Measurements from ENCODE around the gene MRPS27.

The MRPS27 gene

DNA sequence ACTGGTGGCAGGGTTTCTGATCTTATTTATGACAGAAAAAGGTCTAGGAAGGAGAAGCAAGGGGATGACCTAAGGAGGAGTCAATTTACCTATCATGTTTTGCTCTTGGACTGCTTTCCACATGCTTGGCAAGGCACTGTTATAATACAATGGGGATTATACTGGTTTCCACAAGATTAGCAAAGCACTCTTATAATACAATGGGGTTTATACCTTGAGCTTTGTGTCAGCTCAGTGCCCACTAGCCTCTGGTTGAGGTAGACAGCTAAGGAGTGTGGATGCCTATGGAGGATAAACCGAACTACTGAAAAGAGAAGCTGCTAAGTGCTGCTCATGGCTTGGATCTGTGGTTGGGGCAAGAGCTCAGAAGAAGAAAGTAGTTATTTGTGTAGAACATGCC, 68.7 kb downstream of the MRPS27 start:
- TF ChIP-seq FOXM1 (IDR thresholded peaks at IDR 0.05; ENCODE audit: borderline replicate concordance, low read depth) (no peak), EP300 (IDR thresholded peaks at IDR 0.05; ENCODE audit: borderline replicate concordance) (no peak), ZBTB7A (IDR thresholded peaks at IDR 0.05; ENCODE audit: low read depth) (no peak), CEBPB (IDR thresholded peaks at IDR 0.05) (no peak), NFIC (IDR thresholded peaks at IDR 0.05) (no peak), YY1 (IDR thresholded peaks at IDR 0.05; ENCODE audit: low read depth) (no peak), TCF12 (IDR thresholded peaks at IDR 0.05; ENCODE audit: low read depth) (no peak), TAF1 (IDR thresholded peaks at IDR 0.05; ENCODE audit: low read depth) (no peak), TEAD4 (IDR thresholded peaks at IDR 0.05) (no peak), CREB1 (IDR thresholded peaks at IDR 0.05; ENCODE audit: low read depth) (no peak), EGR1 (IDR thresholded peaks at IDR 0.05) (no peak), RAD21 (IDR thresholded peaks at IDR 0.05; ENCODE audit: low read depth) (no peak)
- TF ChIP-seq, protein P1, sequence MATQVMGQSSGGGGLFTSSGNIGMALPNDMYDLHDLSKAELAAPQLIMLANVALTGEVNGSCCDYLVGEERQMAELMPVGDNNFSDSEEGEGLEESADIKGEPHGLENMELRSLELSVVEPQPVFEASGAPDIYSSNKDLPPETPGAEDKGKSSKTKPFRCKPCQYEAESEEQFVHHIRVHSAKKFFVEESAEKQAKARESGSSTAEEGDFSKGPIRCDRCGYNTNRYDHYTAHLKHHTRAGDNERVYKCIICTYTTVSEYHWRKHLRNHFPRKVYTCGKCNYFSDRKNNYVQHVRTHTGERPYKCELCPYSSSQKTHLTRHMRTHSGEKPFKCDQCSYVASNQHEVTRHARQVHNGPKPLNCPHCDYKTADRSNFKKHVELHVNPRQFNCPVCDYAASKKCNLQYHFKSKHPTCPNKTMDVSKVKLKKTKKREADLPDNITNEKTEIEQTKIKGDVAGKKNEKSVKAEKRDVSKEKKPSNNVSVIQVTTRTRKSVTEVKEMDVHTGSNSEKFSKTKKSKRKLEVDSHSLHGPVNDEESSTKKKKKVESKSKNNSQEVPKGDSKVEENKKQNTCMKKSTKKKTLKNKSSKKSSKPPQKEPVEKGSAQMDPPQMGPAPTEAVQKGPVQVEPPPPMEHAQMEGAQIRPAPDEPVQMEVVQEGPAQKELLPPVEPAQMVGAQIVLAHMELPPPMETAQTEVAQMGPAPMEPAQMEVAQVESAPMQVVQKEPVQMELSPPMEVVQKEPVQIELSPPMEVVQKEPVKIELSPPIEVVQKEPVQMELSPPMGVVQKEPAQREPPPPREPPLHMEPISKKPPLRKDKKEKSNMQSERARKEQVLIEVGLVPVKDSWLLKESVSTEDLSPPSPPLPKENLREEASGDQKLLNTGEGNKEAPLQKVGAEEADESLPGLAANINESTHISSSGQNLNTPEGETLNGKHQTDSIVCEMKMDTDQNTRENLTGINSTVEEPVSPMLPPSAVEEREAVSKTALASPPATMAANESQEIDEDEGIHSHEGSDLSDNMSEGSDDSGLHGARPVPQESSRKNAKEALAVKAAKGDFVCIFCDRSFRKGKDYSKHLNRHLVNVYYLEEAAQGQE (IDR thresholded peaks at IDR 0.05; ENCODE audit: low read depth) = no peak
- TF ChIP-seq, protein P2, sequence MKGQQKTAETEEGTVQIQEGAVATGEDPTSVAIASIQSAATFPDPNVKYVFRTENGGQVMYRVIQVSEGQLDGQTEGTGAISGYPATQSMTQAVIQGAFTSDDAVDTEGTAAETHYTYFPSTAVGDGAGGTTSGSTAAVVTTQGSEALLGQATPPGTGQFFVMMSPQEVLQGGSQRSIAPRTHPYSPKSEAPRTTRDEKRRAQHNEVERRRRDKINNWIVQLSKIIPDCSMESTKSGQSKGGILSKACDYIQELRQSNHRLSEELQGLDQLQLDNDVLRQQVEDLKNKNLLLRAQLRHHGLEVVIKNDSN (IDR thresholded peaks at IDR 0.05) = no peak
- TF ChIP-seq, protein P3, sequence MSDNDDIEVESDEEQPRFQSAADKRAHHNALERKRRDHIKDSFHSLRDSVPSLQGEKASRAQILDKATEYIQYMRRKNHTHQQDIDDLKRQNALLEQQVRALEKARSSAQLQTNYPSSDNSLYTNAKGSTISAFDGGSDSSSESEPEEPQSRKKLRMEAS (IDR thresholded peaks at IDR 0.05) = no peak

DNA sequence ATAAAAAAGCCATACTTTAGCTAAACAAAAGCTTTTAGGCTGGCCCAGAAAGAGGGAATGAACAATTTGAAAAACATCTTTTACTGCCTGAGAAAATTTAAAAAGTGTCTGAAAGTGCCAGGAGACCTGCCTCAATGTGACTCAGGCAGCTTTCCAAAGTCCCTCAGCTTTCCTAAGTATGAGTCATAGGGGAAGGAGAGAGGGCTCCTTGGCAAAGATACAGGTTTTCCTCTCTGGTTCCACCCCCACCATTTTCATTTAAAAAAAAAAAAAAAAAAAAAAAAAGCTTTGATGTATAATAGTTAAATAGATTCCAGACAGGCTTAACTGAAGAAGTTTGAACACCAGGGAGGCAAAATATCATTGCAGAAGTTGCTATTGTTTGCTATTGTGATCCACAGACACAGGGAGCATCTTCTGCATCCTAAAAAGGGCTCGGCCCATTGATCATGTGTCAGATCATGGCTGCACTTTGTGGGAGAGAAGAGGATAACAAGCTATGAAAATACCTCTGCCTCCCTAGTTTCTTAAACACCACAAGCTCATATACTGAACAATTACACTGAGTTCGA, 71.5 kb downstream of the MRPS27 start:
- TF ChIP-seq CEBPB (IDR thresholded peaks at IDR 0.05) (no peak), NFIC (IDR thresholded peaks at IDR 0.05) (peak; percentile 80), EP300 (IDR thresholded peaks at IDR 0.05; ENCODE audit: borderline replicate concordance) (peak; percentile 29; the same call in 1 of the 2 replicates), FOXM1 (IDR thresholded peaks at IDR 0.05; ENCODE audit: borderline replicate concordance, low read depth) (0 out of 2 replicates have a peak, but pooled peaks have one; percentile 26), TAF1 (IDR thresholded peaks at IDR 0.05; ENCODE audit: low read depth) (no peak)

DNA sequence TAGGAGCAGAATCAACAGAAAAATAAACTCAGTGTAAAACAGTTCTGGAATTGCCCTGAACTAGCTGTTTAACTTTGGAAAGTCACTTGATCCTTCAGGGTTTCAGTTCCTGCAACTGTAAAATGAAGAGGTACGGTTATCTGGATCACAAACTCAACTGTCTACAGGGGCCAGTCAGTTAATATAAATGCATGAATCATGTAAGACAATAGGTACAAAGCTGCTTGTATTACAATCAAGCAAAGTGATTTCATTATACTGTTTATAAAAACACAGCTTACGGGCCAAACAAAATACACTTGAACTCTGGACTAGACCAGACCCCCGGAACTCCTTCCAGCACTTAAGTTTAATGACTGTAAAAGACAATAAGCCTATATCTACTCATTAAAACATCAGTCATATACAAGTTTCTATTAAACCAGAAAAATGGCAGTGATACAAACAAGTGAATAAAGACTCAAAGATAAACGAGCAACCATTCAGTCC, 73.0 kb downstream of the MRPS27 start:
- TF ChIP-seq EGR1 (IDR thresholded peaks at IDR 0.05) (no peak), TCF12 (IDR thresholded peaks at IDR 0.05; ENCODE audit: low read depth) (no peak), TAF1 (IDR thresholded peaks at IDR 0.05; ENCODE audit: low read depth) (no peak), CEBPB (IDR thresholded peaks at IDR 0.05) (no peak), CREB1 (IDR thresholded peaks at IDR 0.05; ENCODE audit: low read depth) (no peak), YY1 (IDR thresholded peaks at IDR 0.05; ENCODE audit: low read depth) (no peak), RAD21 (IDR thresholded peaks at IDR 0.05; ENCODE audit: low read depth) (no peak), TEAD4 (IDR thresholded peaks at IDR 0.05) (no peak), ZBTB7A (IDR thresholded peaks at IDR 0.05; ENCODE audit: low read depth) (no peak), FOXM1 (IDR thresholded peaks at IDR 0.05; ENCODE audit: borderline replicate concordance, low read depth) (no peak), NFIC (IDR thresholded peaks at IDR 0.05) (no peak), EP300 (IDR thresholded peaks at IDR 0.05; ENCODE audit: borderline replicate concordance) (no peak)
- TF ChIP-seq, protein P2 (IDR thresholded peaks at IDR 0.05) = no peak
- TF ChIP-seq, protein P1 (IDR thresholded peaks at IDR 0.05; ENCODE audit: low read depth) = no peak
- TF ChIP-seq, protein P3 (IDR thresholded peaks at IDR 0.05) = no peak

DNA sequence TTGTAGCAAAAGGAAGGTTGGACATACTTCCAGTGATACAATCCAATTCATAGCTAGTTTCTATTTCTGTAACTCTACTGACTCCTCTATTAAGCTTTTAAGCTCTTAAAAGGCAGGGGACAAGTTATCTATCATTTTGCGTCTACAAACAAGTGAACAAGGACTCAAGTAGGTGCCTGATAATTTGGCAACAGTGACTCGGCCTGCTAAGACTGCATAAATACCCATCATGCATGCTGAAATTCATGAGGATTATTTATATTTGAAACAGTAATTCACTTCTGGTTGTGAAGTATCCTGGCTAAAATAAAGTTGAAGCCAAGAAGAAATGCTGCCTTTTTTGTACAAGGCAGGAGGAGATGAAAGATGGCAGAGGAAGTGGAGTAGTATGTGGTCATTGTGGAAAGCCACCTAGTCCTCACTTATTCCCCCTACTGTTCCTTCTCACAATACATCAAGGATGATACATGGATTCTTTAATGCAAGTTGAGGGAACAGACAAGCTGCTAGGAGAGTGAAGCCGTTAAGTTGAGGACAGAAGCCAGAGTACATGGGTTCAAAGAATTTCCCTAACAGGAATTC, 74.0 kb downstream of the MRPS27 start:
- no peak for TF ChIP-seq TEAD4 (IDR thresholded peaks at IDR 0.05)
- TF ChIP-seq, protein P3 (IDR thresholded peaks at IDR 0.05) = no peak

DNA sequence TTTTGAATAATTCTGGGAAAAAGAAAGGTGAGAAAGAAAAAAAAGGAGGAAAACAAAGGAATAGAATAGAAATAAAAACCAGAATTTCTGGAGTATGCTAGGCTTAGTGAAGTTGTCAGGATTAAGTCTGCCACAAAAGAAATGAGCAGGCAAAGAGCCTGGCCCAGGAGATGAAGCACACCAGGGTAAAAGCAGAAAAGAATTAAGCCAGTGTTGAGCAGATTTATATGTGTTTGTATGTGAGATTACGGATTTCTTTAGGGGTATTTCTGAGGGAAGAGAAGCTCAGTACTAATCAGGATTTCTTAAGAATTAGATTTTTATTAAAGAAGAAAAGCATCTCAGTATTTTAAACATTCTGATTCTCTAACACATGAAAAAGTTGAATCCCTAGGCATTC, 74.5 kb downstream of the MRPS27 start:
- TF ChIP-seq TAF1 (IDR thresholded peaks at IDR 0.05; ENCODE audit: low read depth) = no peak
- no peak for TF ChIP-seq ZBTB7A (IDR thresholded peaks at IDR 0.05; ENCODE audit: low read depth)
- TF ChIP-seq YY1 (IDR thresholded peaks at IDR 0.05; ENCODE audit: low read depth) = no peak

DNA sequence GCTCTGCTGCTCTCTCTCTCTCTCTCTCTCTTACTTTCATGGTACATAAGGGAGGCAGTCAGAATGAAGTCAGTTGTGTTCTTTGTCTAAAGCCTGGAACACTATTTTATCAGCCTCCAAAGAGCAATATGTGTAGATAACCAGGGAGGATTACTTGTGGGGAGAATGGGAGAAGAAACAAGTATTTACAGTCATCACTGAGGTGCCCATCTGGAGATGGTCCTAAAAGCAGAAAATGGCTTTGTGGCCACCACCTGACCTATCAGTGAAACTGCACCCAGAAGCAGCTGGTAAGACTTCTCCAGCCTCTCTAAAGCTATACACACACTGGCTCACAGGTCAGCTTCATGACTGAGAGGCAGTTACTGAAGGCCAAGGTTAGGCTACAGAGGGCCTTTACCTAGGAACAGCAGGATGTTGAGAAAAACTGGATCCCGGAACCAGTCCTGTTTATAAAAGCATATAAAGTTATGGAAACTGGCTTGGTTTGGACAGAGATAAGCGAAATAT, 75.1 kb downstream of the MRPS27 start:
- no peak for TF ChIP-seq EGR1 (IDR thresholded peaks at IDR 0.05)
- TF ChIP-seq TEAD4 (IDR thresholded peaks at IDR 0.05) = no peak
- no peak for TF ChIP-seq FOXM1 (IDR thresholded peaks at IDR 0.05; ENCODE audit: borderline replicate concordance, low read depth)
- TF ChIP-seq RAD21 (IDR thresholded peaks at IDR 0.05; ENCODE audit: low read depth) = peak; percentile 41
- no peak for TF ChIP-seq CEBPB (IDR thresholded peaks at IDR 0.05)
- no peak for TF ChIP-seq CREB1 (IDR thresholded peaks at IDR 0.05; ENCODE audit: low read depth)

Measured in Ishikawa (cell line).